ENCODE results near the gene CCDC197. TPM values are rescaled to one million over a fixed set of nuclear protein-coding genes. Genes with fewer than 3 reads are reported as not detected.

Gene CCDC197
- total RNA-seq, 1 donor from 2014 or later, result not detected

- ATAC-seq (no peak), DNase-seq (no peak)
- no peaks in the 10 kb centered on the region for H3K27me3 ChIP-seq (ENCODE audit: low read depth)
- H3K9me3 ChIP-seq, result no peaks in the 10 kb centered on the region
- TF ChIP-seq CTCF (IDR thresholded peaks at IDR 0.05), result no peak
- H3K27ac ChIP-seq, result no peak overlapping the region
- no peaks in the 10 kb centered on the region for H3K36me3 ChIP-seq
- H3K4me3 ChIP-seq, result no peak overlapping the region
- intact Hi-C loops (cut with DNase I), result no loop called here
- H3K4me1 ChIP-seq, result no peaks in the 10 kb centered on the region
These were observed 19.9 kb upstream of the CCDC197 start for GRCh38 chr14:93977171-93977570.

- peak; percentile 22 to 25 for ATAC-seq
- intact Hi-C loops (cut with DNase I), result no loop called here
- H3K9me3 ChIP-seq, result no peaks in the 10 kb centered on the region
- DNase-seq, result no peak
- no peaks in the 10 kb centered on the region for H3K36me3 ChIP-seq
- H3K4me1 ChIP-seq, result no peaks in the 10 kb centered on the region
- H3K27me3 ChIP-seq (ENCODE audit: low read depth), result no peaks in the 10 kb centered on the region
- TF ChIP-seq CTCF (IDR thresholded peaks at IDR 0.05), result no peak
- no peak overlapping the region for H3K4me3 ChIP-seq
- H3K27ac ChIP-seq, result no peak overlapping the region
These were observed 19.1 kb upstream of the CCDC197 start for GRCh38 chr14:93977790-93978581.

GRCh38 chr14:93978735-93979134 lies 18.4 kb upstream of the CCDC197 start:
- no peak for TF ChIP-seq CTCF (IDR thresholded peaks at IDR 0.05)
- Histone ChIP-seq H3K4me3 (no peak overlapping the region), H3K27ac (no peak overlapping the region), H3K9me3 (no peaks in the 10 kb centered on the region), H3K36me3 (no peaks in the 10 kb centered on the region), H3K4me1 (no peaks in the 10 kb centered on the region), H3K27me3 (ENCODE audit: low read depth) (peaks cover 3% of the 10 kb centered on the region)
- ATAC-seq (no peak), DNase-seq (no peak)
- intact Hi-C loops (cut with DNase I), result no loop called here

- Histone ChIP-seq H3K4me1 (no peaks in the 10 kb centered on the region), H3K27ac (no peak overlapping the region), H3K4me3 (no peak overlapping the region), H3K27me3 (ENCODE audit: low read depth) (peaks cover 5% of the 10 kb centered on the region), H3K36me3 (no peaks in the 10 kb centered on the region), H3K9me3 (no peaks in the 10 kb centered on the region)
- DNase-seq (no peak), ATAC-seq (no peak)
- no peak for TF ChIP-seq CTCF (IDR thresholded peaks at IDR 0.05)
- intact Hi-C loops (cut with DNase I), result no loop called here
These were observed 16.5 kb upstream of the CCDC197 start for GRCh38 chr14:93980456-93981201.

GRCh38 chr14:93981316-93982229 lies 15.5 kb upstream of the CCDC197 start:
- Histone ChIP-seq H3K27ac (no peak overlapping the region), H3K36me3 (no peaks in the 10 kb centered on the region), H3K4me1 (no peaks in the 10 kb centered on the region), H3K27me3 (ENCODE audit: low read depth) (peaks cover 5% of the 10 kb centered on the region), H3K4me3 (no peak overlapping the region), H3K9me3 (no peaks in the 10 kb centered on the region)
- DNase-seq, result no peak
- TF ChIP-seq CTCF (IDR thresholded peaks at IDR 0.05), result no peak
- intact Hi-C loops (cut with DNase I), result no loop called here
- ATAC-seq, result peak in 1 of 2 donors; percentile 6

All from lower lobe of right lung (tissue), 2 donors.